BLaER1 treated with 17β-estradiol and CSF1 and Interleukin-3, amounts not matched to agents 10 nM and 100 nM (cell line): ENCODE results near the gene OGDH.

Source experiments
- H3K27ac ChIP-seq, 11 experiments: shearing (Covaris generic); formaldehyde crosslinking; 2 replicates each; pipeline ENCODE4 v1.8.1; 2022
- H3K27me3 ChIP-seq, 11 experiments: shearing (Covaris generic); formaldehyde crosslinking; 2 replicates each; pipeline ENCODE4 v1.8.1; 2022
- H3K36me3 ChIP-seq, 11 experiments: shearing (Covaris generic); formaldehyde crosslinking; 2 replicates each; pipeline ENCODE4 v1.8.1; 2022
- H3K4me1 ChIP-seq, 10 experiments: shearing (Covaris generic); formaldehyde crosslinking; 2 replicates each; pipeline ENCODE4 v1.8.1; 2022
- H3K4me2 ChIP-seq, 11 experiments: shearing (Covaris generic); formaldehyde crosslinking; 2 replicates each; pipeline ENCODE4 v1.8.1; 2022
- H3K4me3 ChIP-seq, 10 experiments: shearing (Covaris generic); formaldehyde crosslinking; 2 replicates each; pipeline ENCODE4 v1.8.1; 2022
- H3K9ac ChIP-seq, 11 experiments: shearing (Covaris generic); formaldehyde crosslinking; 2 replicates each; pipeline ENCODE4 v1.8.1; 2022
- H3K9me3 ChIP-seq, 11 experiments: shearing (Covaris generic); formaldehyde crosslinking; replicated peaks in 1 of 11; 2 replicates each; pipeline ENCODE4 v1.8.1; 2022
- H4K20me1 ChIP-seq, 11 experiments: shearing (Covaris generic); formaldehyde crosslinking; 2 replicates each; pipeline ENCODE4 v1.8.1; 2022
- Cebpa-rat ChIP-seq, 11 experiments: shearing (Covaris generic); IDR thresholded peaks; 2 replicates each; pipeline ENCODE4 v1.8.1; 2022

OGDH gene

DNA sequence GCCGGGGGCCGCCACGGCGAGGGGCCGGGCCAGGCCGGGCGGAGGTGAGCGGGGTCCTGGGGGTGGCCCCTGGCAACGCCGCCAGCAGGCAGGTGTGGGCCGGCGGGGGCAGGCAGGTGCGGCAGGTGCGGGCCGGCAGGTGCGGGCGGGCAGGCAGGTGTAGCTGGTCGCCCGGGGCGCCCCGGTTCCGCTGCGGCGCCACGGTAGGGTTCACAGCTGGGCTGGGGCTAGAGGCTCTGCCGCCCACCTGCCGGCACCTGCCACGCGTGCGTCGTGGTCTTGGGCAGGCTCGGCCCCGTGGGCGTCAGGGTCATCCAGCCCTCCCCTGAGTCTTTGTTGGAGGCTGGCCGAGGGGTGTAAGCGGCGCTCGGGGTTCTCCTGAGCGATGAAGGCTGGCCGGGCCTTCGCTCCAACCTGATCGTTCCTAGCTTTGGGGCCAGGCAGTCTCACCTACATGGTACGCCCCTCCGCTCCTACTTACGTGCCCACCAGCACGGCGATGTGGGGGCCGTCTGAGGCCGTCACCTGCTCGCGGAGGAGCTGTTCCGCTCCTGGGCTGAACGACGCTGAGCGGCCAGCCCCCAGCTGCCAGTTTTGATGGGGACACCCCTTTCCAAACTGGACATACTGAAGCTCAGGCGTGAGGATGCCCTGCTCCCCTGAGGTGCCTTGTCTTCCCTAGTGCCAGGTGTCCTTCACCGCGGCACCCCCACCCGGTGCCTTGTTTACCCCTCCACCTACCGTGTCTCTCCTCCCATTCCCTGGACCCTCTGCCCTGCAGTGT is 142.7 kb downstream of the OGDH start:
- H3K4me2 ChIP-seq: peak overlapping the region; percentile 87 to 100 (median 98)
- no peaks in the 10 kb centered on the region for H3K9me3 ChIP-seq
- peak overlapping the region; percentile 88 to 99 (median 96) for H3K27ac ChIP-seq
- H3K9ac ChIP-seq: peak overlapping the region; percentile 90 to 99 (median 95)
- no peaks in the 10 kb centered on the region for H3K27me3 ChIP-seq
- peaks cover 32 to 53% (median 42%) of the 10 kb centered on the region in 11 experiments; a peak in 19 of 22 replicates for H4K20me1 ChIP-seq
- peaks cover 36 to 54% (median 49%) of the 10 kb centered on the region in 10 experiments for H3K4me1 ChIP-seq
- H3K4me3 ChIP-seq: peak overlapping the region; percentile 93 to 100 (median 99)
- peaks cover 0 to 23% (median 4%) of the 10 kb centered on the region in 11 experiments; a peak in 8 of 22 replicates for H3K36me3 ChIP-seq
- no peak for TF ChIP-seq Cebpa-rat (IDR thresholded peaks at IDR 0.05)

DNA sequence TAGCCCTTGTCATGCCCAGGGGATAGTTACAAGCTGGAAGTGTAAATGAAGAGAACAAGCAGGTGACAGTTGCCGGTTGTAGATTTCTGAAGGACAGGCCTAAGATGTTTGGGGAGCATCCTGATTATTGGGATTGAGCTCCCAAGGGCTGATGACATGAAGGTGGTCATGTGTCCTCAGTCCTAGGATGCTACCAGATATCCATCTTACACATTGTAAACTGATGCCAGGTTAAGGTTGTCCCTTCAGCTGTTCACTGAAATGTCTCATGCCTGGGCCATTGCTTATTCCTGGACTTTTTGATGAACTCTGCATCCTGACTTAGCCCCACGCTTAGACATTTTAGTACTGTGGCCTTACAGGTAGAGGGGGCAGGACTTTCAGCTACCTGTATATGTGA is 143.6 kb downstream of the OGDH start:
- H3K27me3 ChIP-seq: no peaks in the 10 kb centered on the region
- peak overlapping the region; percentile 93 to 100 (median 99) for H3K4me3 ChIP-seq
- H3K36me3 ChIP-seq: peaks cover 0 to 29% (median 5%) of the 10 kb centered on the region in 11 experiments; a peak in 9 of 22 replicates
- H3K9ac ChIP-seq: peak overlapping the region; percentile 90 to 99 (median 95); a peak in 21 of 22 replicates
- peak overlapping the region; percentile 87 to 100 (median 98) for H3K4me2 ChIP-seq
- peak overlapping the region in 2 of 11 experiments; percentile 52 to 94; a peak in 2 of 22 replicates for H3K27ac ChIP-seq
- H3K9me3 ChIP-seq: no peaks in the 10 kb centered on the region
- H4K20me1 ChIP-seq: peaks cover 39 to 61% (median 51%) of the 10 kb centered on the region in 11 experiments; a peak in 19 of 22 replicates
- no peak for TF ChIP-seq Cebpa-rat (IDR thresholded peaks at IDR 0.05)
- H3K4me1 ChIP-seq: peaks cover 45 to 61% (median 57%) of the 10 kb centered on the region in 10 experiments

DNA sequence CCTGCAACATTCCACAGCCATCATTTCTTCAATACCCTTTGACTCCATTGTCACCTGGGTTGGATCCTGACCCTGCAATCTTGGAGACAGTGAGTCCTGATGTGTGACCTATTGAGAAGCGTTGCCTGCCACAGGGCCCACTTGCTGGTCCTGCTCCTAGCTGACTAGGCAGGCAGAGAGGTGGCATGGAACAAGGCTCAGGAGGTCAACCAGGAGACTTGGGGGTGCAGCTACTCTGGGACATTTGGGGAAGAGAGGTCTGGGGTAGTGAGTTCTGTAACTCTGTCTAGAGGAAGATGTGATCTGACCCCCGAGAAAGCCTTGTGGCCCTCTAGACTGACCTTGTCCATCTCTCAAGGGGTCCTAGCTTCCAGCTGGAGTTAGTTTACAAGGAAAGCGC is 144.0 kb downstream of the OGDH start:
- Histone ChIP-seq H3K4me3 (peak overlapping the region; percentile 1 to 100 (median 98); a peak in 16 of 20 replicates), H3K27ac (peak overlapping the region in 9 of 11 experiments; percentile 12 to 52 (median 43); a peak in 11 of 22 replicates), H4K20me1 (peaks cover 43 to 66% (median 55%) of the 10 kb centered on the region in 11 experiments; a peak in 20 of 22 replicates), H3K36me3 (peaks cover 0 to 32% (median 7%) of the 10 kb centered on the region in 11 experiments; a peak in 10 of 22 replicates), H3K4me2 (peak overlapping the region; percentile 87 to 100 (median 98)), H3K27me3 (no peaks in the 10 kb centered on the region), H3K4me1 (peaks cover 46 to 65% (median 57%) of the 10 kb centered on the region in 10 experiments), H3K9ac (peak overlapping the region in 10 of 11 experiments; percentile 10 to 99 (median 95); a peak in 15 of 22 replicates), H3K9me3 (no peaks in the 10 kb centered on the region)
- no peak for TF ChIP-seq Cebpa-rat (IDR thresholded peaks at IDR 0.05)

DNA sequence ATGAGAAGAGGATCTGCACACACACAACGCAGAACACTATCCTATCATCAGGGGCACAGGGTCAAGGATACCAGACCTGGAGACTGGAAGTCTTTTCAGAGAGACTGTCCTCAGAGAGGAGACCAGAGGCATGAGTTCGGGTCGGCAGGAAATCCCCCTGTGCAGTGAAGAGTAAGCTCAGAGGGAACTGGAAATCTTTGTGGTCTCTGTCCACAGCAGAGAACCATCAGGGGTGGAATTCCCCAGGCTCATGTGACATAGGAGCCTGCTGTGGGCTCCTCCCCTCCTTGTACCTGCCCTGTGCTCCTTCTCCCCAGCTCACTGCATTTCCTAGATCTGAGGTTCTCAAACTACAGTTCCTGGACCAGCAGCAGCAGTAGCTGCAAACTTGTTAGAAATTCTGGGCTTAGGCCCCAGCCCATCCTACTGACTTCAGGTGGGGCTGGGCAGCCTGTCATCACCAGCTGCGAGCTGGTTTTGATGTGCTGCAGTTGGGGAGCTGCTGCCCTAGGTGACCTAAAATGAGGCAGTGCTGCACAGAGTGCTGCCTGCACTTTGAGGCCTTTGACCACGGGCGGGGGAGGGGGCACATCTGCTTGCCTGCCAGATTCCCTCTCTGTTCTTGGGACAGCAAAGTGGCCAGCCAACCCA is 144.6 kb downstream of the OGDH start:
- Histone ChIP-seq H4K20me1 (peaks cover 49 to 72% (median 61%) of the 10 kb centered on the region in 11 experiments; a peak in 20 of 22 replicates), H3K9me3 (no peaks in the 10 kb centered on the region), H3K4me1 (peaks cover 46 to 70% (median 57%) of the 10 kb centered on the region in 10 experiments), H3K4me3 (peak overlapping the region; percentile 1 to 100 (median 98); a peak in 13 of 20 replicates), H3K36me3 (peaks cover under 1 to 38% (median 9%) of the 10 kb centered on the region in 11 experiments; a peak in 18 of 22 replicates), H3K9ac (peak overlapping the region in 10 of 11 experiments; percentile 10 to 99 (median 95); a peak in 18 of 22 replicates), H3K27me3 (no peaks in the 10 kb centered on the region), H3K4me2 (peak overlapping the region; percentile 87 to 100 (median 98)), H3K27ac (peak overlapping the region in 10 of 11 experiments; percentile 16 to 52 (median 44); a peak in 16 of 22 replicates)
- TF ChIP-seq Cebpa-rat (IDR thresholded peaks at IDR 0.05): no peak

DNA sequence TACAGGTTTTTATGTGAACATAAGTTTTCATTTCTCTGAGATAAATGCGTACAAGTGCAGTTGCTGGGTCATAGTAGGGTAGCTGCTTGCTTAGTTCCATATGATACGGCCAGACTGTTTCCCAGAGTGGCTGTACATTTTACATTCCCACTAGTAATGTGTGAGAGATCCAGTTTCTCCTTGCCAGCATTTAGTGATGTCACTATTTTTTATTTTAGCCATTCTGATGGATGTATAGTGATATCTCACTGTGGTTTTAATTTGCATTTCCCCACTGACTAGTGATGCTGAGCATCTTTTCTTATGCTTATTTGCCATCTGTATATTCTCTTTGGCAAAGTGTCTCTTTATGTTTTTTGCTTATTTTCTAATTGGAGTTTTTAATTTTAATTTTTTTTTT is 146.4 kb downstream of the OGDH start:
- Histone ChIP-seq H3K4me1 (peaks cover 42 to 66% (median 54%) of the 10 kb centered on the region in 10 experiments), H3K9ac (no peak overlapping the region), H3K27ac (no peak overlapping the region), H3K36me3 (peaks cover 16 to 54% (median 24%) of the 10 kb centered on the region in 11 experiments), H3K4me3 (no peak overlapping the region), H3K4me2 (peak overlapping the region in 6 of 11 experiments; percentile 92 to 100 (median 100); a peak in 4 of 22 replicates), H3K9me3 (no peaks in the 10 kb centered on the region), H3K27me3 (no peaks in the 10 kb centered on the region), H4K20me1 (peaks cover 56 to 87% (median 72%) of the 10 kb centered on the region in 11 experiments; a peak in 20 of 22 replicates)
- no peak for TF ChIP-seq Cebpa-rat (IDR thresholded peaks at IDR 0.05)

DNA sequence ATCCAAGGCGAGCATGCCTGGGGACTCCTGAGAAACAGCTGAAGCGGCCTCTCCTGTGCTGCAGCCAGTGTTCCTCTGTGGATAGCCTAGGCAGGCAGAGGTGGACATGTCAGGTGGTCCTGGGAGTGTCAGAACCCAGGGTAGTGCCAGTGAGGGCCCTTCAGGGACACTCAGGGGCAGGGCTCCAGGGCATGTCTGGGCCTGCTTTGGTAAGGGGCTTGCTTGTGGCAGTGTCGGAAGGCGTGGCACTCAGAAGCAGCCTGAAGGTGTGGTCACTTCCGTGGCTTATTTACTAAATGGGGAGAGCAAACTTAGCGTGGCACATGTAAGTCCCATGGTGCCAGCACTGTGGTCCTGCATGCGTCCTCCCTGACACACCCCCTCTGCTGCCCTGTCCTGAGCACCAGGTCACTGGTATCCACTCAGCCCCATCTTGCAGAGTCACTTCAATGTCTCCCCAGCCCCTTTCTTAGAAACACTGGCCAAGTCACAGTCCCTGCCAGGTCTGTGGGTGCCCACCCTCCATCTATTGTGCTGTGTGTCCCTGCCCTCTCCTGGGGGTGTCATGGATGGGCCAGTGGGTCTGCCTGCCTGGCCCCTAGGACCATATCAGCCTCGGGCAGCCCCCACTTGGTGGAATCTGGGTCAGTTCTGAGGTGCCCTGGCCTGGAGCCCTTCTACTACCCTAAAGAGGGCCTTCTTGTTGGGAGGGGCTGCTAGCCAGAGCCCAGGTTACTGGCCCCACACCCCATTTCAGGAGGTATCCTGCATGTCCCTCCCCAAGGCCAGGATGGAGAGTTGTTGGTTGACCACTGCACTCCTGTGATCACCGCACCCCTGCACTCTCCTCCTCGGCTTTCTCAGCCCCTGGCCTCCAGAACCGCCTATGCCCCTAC is 148.6 kb downstream of the OGDH start:
- H3K9me3 ChIP-seq: no peaks in the 10 kb centered on the region
- H3K9ac ChIP-seq: peak overlapping the region in 8 of 11 experiments; percentile 11 to 51 (median 26); a peak in 7 of 22 replicates
- peak overlapping the region in 7 of 11 experiments; percentile 13 to 47 (median 27); a peak in 11 of 22 replicates for H3K27ac ChIP-seq
- H3K27me3 ChIP-seq: no peaks in the 10 kb centered on the region
- H3K36me3 ChIP-seq: peaks cover 30 to 71% (median 43%) of the 10 kb centered on the region in 11 experiments
- TF ChIP-seq Cebpa-rat (IDR thresholded peaks at IDR 0.05): no peak
- peaks cover 43 to 78% (median 62%) of the 10 kb centered on the region in 11 experiments; a peak in 21 of 22 replicates for H4K20me1 ChIP-seq
- H3K4me2 ChIP-seq: peak overlapping the region in 3 of 11 experiments; percentile 34 to 47 (median 37); a peak in 2 of 22 replicates
- no peak overlapping the region for H3K4me3 ChIP-seq
- peaks cover 30 to 57% (median 42%) of the 10 kb centered on the region in 10 experiments for H3K4me1 ChIP-seq

DNA sequence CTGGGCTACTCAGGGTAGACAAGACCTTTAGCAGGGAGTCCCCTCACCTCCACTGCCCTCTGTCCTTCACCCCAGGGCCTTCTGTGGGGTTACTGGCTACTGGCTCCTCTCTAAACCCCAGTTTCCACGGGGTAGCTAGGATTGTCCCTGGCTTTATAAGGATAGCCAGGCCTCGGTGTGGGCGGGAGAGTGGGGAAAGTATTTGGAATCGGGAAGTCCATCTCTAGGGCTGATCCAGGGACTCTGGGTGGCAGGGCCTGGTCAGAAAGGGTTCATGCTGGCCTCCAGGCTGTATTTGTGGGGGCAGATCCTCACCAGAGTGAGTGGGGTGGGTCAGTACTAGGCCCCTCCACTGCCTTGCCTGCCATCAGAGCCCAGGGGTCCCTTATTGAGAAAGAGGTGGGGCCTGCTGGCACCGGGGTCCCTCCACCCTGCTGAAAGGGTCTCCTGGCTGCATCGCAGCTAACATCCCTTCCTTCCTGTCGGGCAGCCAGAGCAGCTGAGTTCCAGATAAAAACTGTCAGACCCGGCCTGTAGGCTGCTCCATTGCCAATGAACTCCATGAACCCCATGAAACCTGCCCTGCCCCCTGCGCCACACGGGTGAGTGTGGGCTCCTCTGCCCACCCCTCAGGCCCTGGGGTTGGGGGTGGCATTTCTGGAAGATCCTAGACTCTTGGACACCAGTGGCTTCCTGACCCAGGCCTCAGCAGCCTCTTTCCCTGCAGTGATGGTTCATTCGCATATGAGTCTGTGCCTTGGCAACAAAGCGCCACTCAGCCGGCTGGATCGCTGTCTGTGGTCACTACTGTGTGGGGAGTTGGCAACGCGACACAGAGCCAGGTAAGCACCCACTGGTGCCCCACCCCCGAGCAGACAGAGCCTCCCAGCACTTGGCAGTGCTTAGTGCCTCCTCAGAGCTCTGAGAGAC is 149.5 kb downstream of the OGDH start:
- Histone ChIP-seq H3K4me2 (no peak overlapping the region; a peak in 1 of 22 replicates), H3K36me3 (peaks cover 39 to 73% (median 52%) of the 10 kb centered on the region in 11 experiments), H3K4me3 (no peak overlapping the region), H3K9ac (peak overlapping the region in 7 of 11 experiments; percentile 13 to 51 (median 25); a peak in 7 of 22 replicates), H3K27me3 (no peaks in the 10 kb centered on the region), H3K27ac (peak overlapping the region in 8 of 11 experiments; percentile 6 to 47 (median 23); a peak in 8 of 22 replicates), H4K20me1 (peaks cover 34 to 69% (median 53%) of the 10 kb centered on the region in 11 experiments; a peak in 21 of 22 replicates), H3K9me3 (no peaks in the 10 kb centered on the region), H3K4me1 (peaks cover 21 to 48% (median 33%) of the 10 kb centered on the region in 10 experiments)
- TF ChIP-seq Cebpa-rat (IDR thresholded peaks at IDR 0.05): no peak
